Liver (tissue), 9 donors: ENCODE results near the gene SMC6. TPM values are rescaled to one million over a fixed set of nuclear protein-coding genes. Genes with fewer than 3 reads are reported as not detected.

Experiments
- DNase-seq: peaks from one replicate; pipeline ENCODE4 v3.0.0-alpha.2; 2017; ENCODE audit warnings: low spot score
- H3K27ac ChIP-seq, 2 donors: one replicate each; pipeline ENCODE4 v1.7.0; 2013; ENCODE audit warnings: inconsistent platforms in 2 of 2, low read length in 2 of 2, control low read depth in 1 of 2, low read depth in 1 of 2, mild to moderate bottlenecking in 1 of 2
- H3K27me3 ChIP-seq, 4 donors: one replicate each; pipeline versions ENCODE4 v1.6.1 to v1.7.0; 2013; ENCODE audit warnings: low read length in 3 of 4, inconsistent platforms in 1 of 4, mild to moderate bottlenecking in 1 of 4, moderate library complexity in 1 of 4; ENCODE audit not compliant: control insufficient read depth in 4 of 4, insufficient read depth in 4 of 4
- H3K36me3 ChIP-seq, 4 donors: one replicate each; pipeline versions ENCODE4 v1.6.1 to v1.7.0; 2013; ENCODE audit warnings: low read length in 3 of 4, mild to moderate bottlenecking in 3 of 4, low read depth in 1 of 4, moderate library complexity in 1 of 4; ENCODE audit not compliant: control insufficient read depth in 4 of 4, insufficient read depth in 3 of 4
- H3K4me1 ChIP-seq, 4 donors: one replicate each; pipeline versions ENCODE4 v1.6.1 to v1.7.0; 2013; ENCODE audit warnings: low read length in 3 of 4, mild to moderate bottlenecking in 3 of 4, moderate library complexity in 1 of 4; ENCODE audit not compliant: control insufficient read depth in 4 of 4, insufficient read depth in 4 of 4
- H3K4me3 ChIP-seq, 3 donors: one replicate each; pipeline versions ENCODE4 v1.6.1 to v1.7.0; 2013; ENCODE audit warnings: low read length in 3 of 3, control low read depth in 1 of 3, low read depth in 1 of 3, mild to moderate bottlenecking in 1 of 3
- H3K9ac ChIP-seq, 2 donors: one replicate each; pipeline ENCODE4 v1.7.0; 2013; ENCODE audit warnings: low read length in 2 of 2, mild to moderate bottlenecking in 2 of 2, moderate library complexity in 2 of 2, control low read depth in 1 of 2, low read depth in 1 of 2
- H3K9me3 ChIP-seq, 4 donors: one replicate each; pipeline versions ENCODE4 v1.6.1 to v1.7.0; 2013; ENCODE audit warnings: low read length in 3 of 4; ENCODE audit not compliant: control insufficient read depth in 4 of 4
- ATF3 ChIP-seq: IDR thresholded peaks from 2 replicates; pipeline ENCODE4 v1.6.1; 2016; ENCODE audit warnings: antibody characterized with exemption
- CTCF ChIP-seq: fragments of 150-350 bp; IDR thresholded peaks from 2 replicates; pipeline ENCODE4 v1.5.1; 2017; ENCODE audit warnings: improper control_type of control experiment, low read depth, low read length; ENCODE audit not compliant: missing input control
- EGR1 ChIP-seq, 2 donors: IDR thresholded peaks; 2 replicates each; pipeline ENCODE4 v1.6.1; 2016 to 2018; ENCODE audit warnings: antibody characterized with exemption in 2 of 2, low read depth in 2 of 2
- FOXA1 ChIP-seq: IDR thresholded peaks from 2 replicates; pipeline ENCODE4 v1.6.1; 2016; ENCODE audit warnings: antibody characterized with exemption
- FOXA2 ChIP-seq: IDR thresholded peaks from 2 replicates; pipeline ENCODE4 v1.6.1; 2016; ENCODE audit warnings: antibody characterized with exemption
- GABPA ChIP-seq, 2 donors: IDR thresholded peaks in 1 of 2; conservative IDR thresholded peaks in 1 of 2; 2 replicates each; pipeline ENCODE4 v1.6.1; 2016; ENCODE audit warnings: antibody characterized with exemption in 2 of 2, mild to moderate bottlenecking in 1 of 2, moderate library complexity in 1 of 2
- HNF4A ChIP-seq, 2 donors: conservative IDR thresholded peaks; 2 replicates each; pipeline ENCODE4 v1.6.1; 2016; ENCODE audit warnings: antibody characterized with exemption in 2 of 2, mild to moderate bottlenecking in 2 of 2
- HNF4G ChIP-seq: IDR thresholded peaks from 2 replicates; pipeline ENCODE4 v1.6.1; 2016; ENCODE audit warnings: antibody characterized with exemption
- JUND ChIP-seq, 2 donors: IDR thresholded peaks; 2 replicates each; pipeline ENCODE4 v1.6.1; 2016; ENCODE audit warnings: antibody characterized with exemption in 2 of 2
- MAX ChIP-seq: IDR thresholded peaks from 2 replicates; pipeline ENCODE4 v1.6.1; 2016; ENCODE audit warnings: antibody characterized with exemption
- NR2F2 ChIP-seq: IDR thresholded peaks from 2 replicates; pipeline ENCODE4 v1.6.1; 2016; ENCODE audit warnings: antibody characterized with exemption
- RAD21 ChIP-seq, 2 donors: IDR thresholded peaks; 2 replicates each; pipeline ENCODE4 v1.6.1; 2016; ENCODE audit warnings: antibody characterized with exemption in 2 of 2, mild to moderate bottlenecking in 2 of 2
- REST ChIP-seq: IDR thresholded peaks from 2 replicates; pipeline ENCODE4 v1.6.1; 2016; ENCODE audit warnings: antibody characterized with exemption, mild to moderate bottlenecking
- RXRA ChIP-seq, 2 donors: IDR thresholded peaks; 2 replicates each; pipeline ENCODE4 v1.6.1; 2017 to 2018; ENCODE audit warnings: antibody characterized with exemption in 2 of 2, mild to moderate bottlenecking in 1 of 2
- SP1 ChIP-seq: IDR thresholded peaks from 2 replicates; pipeline ENCODE4 v1.6.1; 2018; ENCODE audit warnings: antibody characterized with exemption, mild to moderate bottlenecking
- TAF1 ChIP-seq: conservative IDR thresholded peaks from 2 replicates; pipeline ENCODE4 v1.6.1; 2016; ENCODE audit warnings: antibody characterized with exemption, mild to moderate bottlenecking
- YY1 ChIP-seq: IDR thresholded peaks from 2 replicates; pipeline ENCODE4 v1.6.1; 2016; ENCODE audit warnings: antibody characterized with exemption, mild to moderate bottlenecking
- ZBTB33 ChIP-seq: IDR thresholded peaks from 2 replicates; pipeline ENCODE4 v1.6.1; 2016; ENCODE audit warnings: antibody characterized with exemption
- WGBS: extraction: QIAGEN DNeasy Blood & Tissue Kit; methylation state at CpG from one replicate; pipeline ENCODE4 v1.1.7; 2013; 5-methylcytosine and 5-hydroxymethylcytosine counted together
- polyA plus RNA-seq, 2 donors: library from polyadenylated mRNA; stranded (reverse) in 1 of 2; unstranded in 1 of 2; fragments of 200-250 nt in 1 of 2; fragments of >200 nt in 1 of 2; fragmentation: Nextera tagmentation in 1 of 2; extraction: Ambion mirVana in 1 of 2; gene quantifications; one replicate each; pipeline versions ENCODE4 v1.2.1 to v1.2.3, GENCODE V29; 2013 to 2015
- total RNA-seq, 2 donors: library from RNA; depleted of rRNA; stranded (reverse); fragments of >200 nt; gene quantifications; one replicate each; pipeline ENCODE4 v1.2.3, GENCODE V29; 2014
- donor health status: healthy.
- donor health status: healthy.
- donor health status: healthy.
- donor health status: healthy.
- donor health status: healthy.

The SMC6 gene
- total and polyA plus RNA-seq, 4 donors, result 2.6 to 22.3 (median 11.0) TPM

GRCh38 chr2:17756668-17757067 is 3.1 kb upstream of the SMC6 start:
- H3K9ac ChIP-seq, result peak overlapping the region in 1 of 2 donors; percentile 16
- H3K27ac ChIP-seq, result peak overlapping the region; percentile 25 to 56
- TF ChIP-seq CTCF (no peak), NR2F2 (no peak), HNF4G (no peak), MAX (no peak), EGR1 (IDR thresholded peaks at IDR 0.05; ENCODE audit: low read depth in 2 of 2) (no peak), ZBTB33 (no peak), RAD21 (IDR thresholded peaks at IDR 0.05) (no peak), GABPA (IDR thresholded peaks at IDR 0.05 in 1 of 2, conservative IDR thresholded peaks at IDR 0.05 in 1 of 2) (no peak), HNF4A (conservative IDR thresholded peaks at IDR 0.05) (no peak), FOXA1 (no peak), RXRA (IDR thresholded peaks at IDR 0.05) (no peak), TAF1 (no peak)
- no peak for DNase-seq
- no peak overlapping the region for H3K4me3 ChIP-seq
- H3K27me3 ChIP-seq, result no peaks in the 10 kb centered on the region
- no peaks in the 10 kb centered on the region for H3K9me3 ChIP-seq
- H3K4me1 ChIP-seq, result peaks cover 5 to 67% (median 57%) of the 10 kb centered on the region in 4 donors
- WGBS, result 68% methylated on average over 6 of the region's 6 CpGs
- no peaks in the 10 kb centered on the region for H3K36me3 ChIP-seq

GRCh38 chr2:17754773-17755425 is 1.3 kb upstream of the SMC6 start:
- Histone ChIP-seq H3K4me3 (peak overlapping the region; percentile 78 to 99 (median 83)), H3K27ac (no peak overlapping the region)
- no peak for TF ChIP-seq FOXA2
- no peak for TF ChIP-seq HNF4G
- TF ChIP-seq HNF4A (conservative IDR thresholded peaks at IDR 0.05), result no peak
- no peak for TF ChIP-seq ATF3
- no peak for TF ChIP-seq JUND (IDR thresholded peaks at IDR 0.05)
- no peak for TF ChIP-seq ZBTB33
- TF ChIP-seq RXRA (IDR thresholded peaks at IDR 0.05), result no peak
- no peak for TF ChIP-seq GABPA (IDR thresholded peaks at IDR 0.05 in 1 of 2, conservative IDR thresholded peaks at IDR 0.05 in 1 of 2)
- TF ChIP-seq EGR1 (IDR thresholded peaks at IDR 0.05; ENCODE audit: low read depth in 2 of 2), result no peak
- TF ChIP-seq REST, result no peak
- TF ChIP-seq NR2F2, result no peak
- no peak for TF ChIP-seq SP1
- no peak for TF ChIP-seq MAX
- no peak for TF ChIP-seq YY1
- TF ChIP-seq RAD21 (IDR thresholded peaks at IDR 0.05), result no peak
- TF ChIP-seq TAF1, result no peak
- no peak for TF ChIP-seq CTCF

More at GRCh38 chr2:17754773-17755425, 1.3 kb upstream of the SMC6 start:
- no peak overlapping the region for H3K9ac ChIP-seq
- peaks cover 5 to 66% (median 60%) of the 10 kb centered on the region in 4 donors for H3K4me1 ChIP-seq
- no peaks in the 10 kb centered on the region for H3K36me3 ChIP-seq
- no peaks in the 10 kb centered on the region for H3K27me3 ChIP-seq
- no peak for DNase-seq
- no peaks in the 10 kb centered on the region for H3K9me3 ChIP-seq
- WGBS, result 18% methylated on average over 8 of the region's 8 CpGs
